WI38 (cell line): ENCODE results near the gene KCTD14.
A peak's percentile ranks its signal among the peaks of the same experiment; 100 is the strongest.

Experiments
- H3K4me3 ChIP-seq: 2 replicates; pipeline ENCODE4 v1.5.1; 2011; ENCODE audit warnings: low read depth, mild to moderate bottlenecking, control low read depth, low read length
- TF ChIP-seq, protein P1 (sequence below): IDR thresholded peaks from 2 replicates; pipeline ENCODE4 v1.5.1; 2012; ENCODE audit warnings: low read depth, mild to moderate bottlenecking, control low read depth, low read length

Gene KCTD14, protein sequence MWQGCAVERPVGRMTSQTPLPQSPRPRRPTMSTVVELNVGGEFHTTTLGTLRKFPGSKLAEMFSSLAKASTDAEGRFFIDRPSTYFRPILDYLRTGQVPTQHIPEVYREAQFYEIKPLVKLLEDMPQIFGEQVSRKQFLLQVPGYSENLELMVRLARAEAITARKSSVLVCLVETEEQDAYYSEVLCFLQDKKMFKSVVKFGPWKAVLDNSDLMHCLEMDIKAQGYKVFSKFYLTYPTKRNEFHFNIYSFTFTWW

DNA sequence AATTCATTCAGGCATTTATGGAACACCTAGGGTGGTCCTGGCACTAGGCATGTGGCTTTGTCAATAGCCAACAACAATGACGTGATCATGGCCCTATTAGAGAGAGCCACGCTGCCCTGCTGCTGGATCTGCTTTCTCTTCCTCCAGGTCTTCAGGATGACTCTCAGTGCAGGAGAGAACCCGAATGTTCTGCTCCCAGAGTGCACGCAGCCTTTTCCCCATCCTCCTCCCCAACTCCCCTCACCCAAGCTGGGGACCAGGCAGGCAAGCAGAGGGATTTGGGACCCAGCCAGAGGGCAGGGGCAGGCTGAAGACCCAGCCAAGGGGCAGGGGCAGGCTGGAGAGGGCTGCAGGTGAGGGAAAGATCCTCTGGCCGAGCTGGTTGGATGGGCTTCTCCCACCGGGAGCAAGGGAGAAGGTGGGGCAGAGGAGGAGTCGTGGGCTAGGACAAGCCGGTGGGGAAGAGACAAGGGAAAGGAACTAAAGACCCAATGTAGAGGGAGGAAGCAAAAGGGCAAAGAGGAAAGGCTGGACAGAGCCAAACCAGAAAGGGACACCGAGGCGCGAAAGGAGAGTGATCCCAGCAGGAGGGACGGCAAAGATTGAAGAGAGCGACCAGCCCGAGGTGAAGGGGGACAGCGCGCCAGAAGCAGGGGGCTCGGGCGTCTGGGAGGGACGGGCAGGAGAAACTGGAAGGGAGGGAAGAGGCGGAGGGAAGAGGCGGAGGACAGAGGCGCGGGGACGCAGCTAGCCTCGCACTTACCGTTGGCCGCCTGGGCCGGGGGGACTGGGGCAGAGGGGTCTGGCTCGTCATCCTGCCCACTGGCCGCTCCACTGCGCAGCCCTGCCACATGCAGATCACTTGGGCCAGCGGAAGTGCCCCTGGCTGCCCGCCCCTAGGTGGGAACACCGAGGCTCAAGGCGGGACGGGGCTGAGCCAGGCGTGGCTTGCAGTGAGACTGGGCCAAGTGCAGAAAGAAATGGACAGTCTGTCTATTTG, at the start of gene KCTD14:
Gene KCTD14, minus strand, starts transcription at position 880 of the 1,000 bp plus-strand sequence. Its CDS starts 27 bp downstream, at position 853.
- TF ChIP-seq, protein P1, sequence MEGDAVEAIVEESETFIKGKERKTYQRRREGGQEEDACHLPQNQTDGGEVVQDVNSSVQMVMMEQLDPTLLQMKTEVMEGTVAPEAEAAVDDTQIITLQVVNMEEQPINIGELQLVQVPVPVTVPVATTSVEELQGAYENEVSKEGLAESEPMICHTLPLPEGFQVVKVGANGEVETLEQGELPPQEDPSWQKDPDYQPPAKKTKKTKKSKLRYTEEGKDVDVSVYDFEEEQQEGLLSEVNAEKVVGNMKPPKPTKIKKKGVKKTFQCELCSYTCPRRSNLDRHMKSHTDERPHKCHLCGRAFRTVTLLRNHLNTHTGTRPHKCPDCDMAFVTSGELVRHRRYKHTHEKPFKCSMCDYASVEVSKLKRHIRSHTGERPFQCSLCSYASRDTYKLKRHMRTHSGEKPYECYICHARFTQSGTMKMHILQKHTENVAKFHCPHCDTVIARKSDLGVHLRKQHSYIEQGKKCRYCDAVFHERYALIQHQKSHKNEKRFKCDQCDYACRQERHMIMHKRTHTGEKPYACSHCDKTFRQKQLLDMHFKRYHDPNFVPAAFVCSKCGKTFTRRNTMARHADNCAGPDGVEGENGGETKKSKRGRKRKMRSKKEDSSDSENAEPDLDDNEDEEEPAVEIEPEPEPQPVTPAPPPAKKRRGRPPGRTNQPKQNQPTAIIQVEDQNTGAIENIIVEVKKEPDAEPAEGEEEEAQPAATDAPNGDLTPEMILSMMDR = no peak
- H3K4me3 ChIP-seq = peak within 1 kb of the TSS; percentile 51

GRCh38 chr11:78072455-78072854, 49.4 kb upstream of the KCTD14 start:
- TF ChIP-seq, protein P1 = no peak
- H3K4me3 ChIP-seq = no peak overlapping the region

DNA sequence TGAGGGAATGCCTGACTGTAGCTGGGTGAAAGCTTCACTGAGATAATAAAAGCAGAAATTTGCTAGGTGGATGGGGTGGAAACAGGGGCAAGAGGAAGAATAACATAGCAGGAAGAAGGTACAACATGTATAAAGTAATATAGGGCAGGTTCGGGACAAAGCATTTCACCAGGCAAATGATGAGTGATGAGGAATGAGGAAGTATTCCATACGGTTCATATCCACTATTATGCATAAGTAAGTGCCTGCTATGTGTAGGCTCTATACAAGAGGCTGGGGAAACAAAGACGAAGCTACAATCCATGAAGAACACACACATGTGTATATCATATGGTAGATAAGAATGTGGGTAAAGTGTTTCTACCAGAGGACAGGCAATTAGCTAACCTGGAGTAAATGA, 48.6 kb upstream of the KCTD14 start:
- H3K4me3 ChIP-seq = no peak overlapping the region
- TF ChIP-seq, protein P1 = no peak

DNA sequence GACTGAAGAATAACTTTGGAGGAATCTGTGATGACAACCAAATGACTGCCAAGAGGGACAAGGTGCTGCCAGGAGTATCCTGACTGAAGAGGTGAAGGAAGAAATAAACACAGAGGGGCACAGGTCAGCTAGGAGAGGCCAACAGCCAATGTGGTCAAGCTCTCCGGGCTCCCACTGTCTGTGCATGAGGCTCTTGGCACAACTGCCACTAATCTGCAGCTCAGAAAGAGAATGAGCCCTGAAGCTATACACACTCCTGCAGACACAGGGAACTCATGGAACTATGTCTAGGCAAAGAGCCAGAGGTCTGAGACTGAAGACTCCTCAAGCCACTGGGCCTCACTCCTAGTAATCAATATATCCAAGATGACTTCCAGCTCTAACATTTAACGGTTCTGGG, 47.5 kb upstream of the KCTD14 start:
- TF ChIP-seq, protein P1 = no peak
- H3K4me3 ChIP-seq = no peak overlapping the region

- H3K4me3 ChIP-seq = no peak overlapping the region
- TF ChIP-seq, protein P1 = no peak
Measured at GRCh38 chr11:78069465-78069864, 46.4 kb upstream of the KCTD14 start.

- H3K4me3 ChIP-seq = no peak overlapping the region
- TF ChIP-seq, protein P1 = no peak
Measured at GRCh38 chr11:78067704-78068103, 44.6 kb upstream of the KCTD14 start.

DNA sequence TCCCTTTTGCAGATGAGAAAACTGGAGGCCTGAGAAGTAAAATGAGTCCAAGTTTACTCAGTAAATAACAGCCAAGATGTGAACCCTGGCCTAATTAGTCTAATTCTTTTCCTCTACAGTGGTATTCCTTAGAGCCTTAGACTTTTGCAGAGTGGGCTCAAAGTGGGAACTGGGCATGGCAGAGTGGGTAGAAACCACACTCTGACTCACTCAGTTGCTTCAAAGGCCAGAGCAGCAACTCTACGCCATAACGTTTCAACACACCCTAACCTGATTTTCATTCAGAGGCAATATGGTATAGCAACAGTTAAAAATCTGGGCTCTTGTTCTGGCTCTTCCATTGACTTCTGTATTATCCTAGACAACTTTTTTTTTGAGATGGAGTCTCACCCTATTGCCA, 43.4 kb upstream of the KCTD14 start:
- TF ChIP-seq, protein P1 = no peak
- H3K4me3 ChIP-seq = no peak overlapping the region
